ENCODE results near the gene PLEKHG7.
A peak's percentile ranks its signal among the peaks of the same experiment; 100 is the strongest.

PLEKHG7 gene

GRCh38 chr12:92707926-92708325 lies 5.1 kb downstream of the PLEKHG7 start:
- H3K4me3 ChIP-seq (ENCODE audit: low read depth, low read length), result no peak overlapping the region
- TF ChIP-seq CTCF (IDR thresholded peaks at IDR 0.05; ENCODE audit: low read depth, low read length), result no peak

- H3K4me3 ChIP-seq (ENCODE audit: low read depth, low read length), result no peak overlapping the region
- no peak for TF ChIP-seq CTCF (IDR thresholded peaks at IDR 0.05; ENCODE audit: low read depth, low read length)
Measured at GRCh38 chr12:92715625-92716024, 12.8 kb downstream of the PLEKHG7 start.

GRCh38 chr12:92717202-92717601 lies 14.4 kb downstream of the PLEKHG7 start:
- TF ChIP-seq CTCF (IDR thresholded peaks at IDR 0.05; ENCODE audit: low read depth, low read length), result 0 out of 2 replicates have a peak, but pooled peaks have one; percentile 6
- H3K4me3 ChIP-seq (ENCODE audit: low read depth, low read length), result no peak overlapping the region

- no peak overlapping the region for H3K4me3 ChIP-seq (ENCODE audit: low read depth, low read length)
- TF ChIP-seq CTCF (IDR thresholded peaks at IDR 0.05; ENCODE audit: low read depth, low read length), result no peak
Measured at GRCh38 chr12:92718483-92718990, 15.7 kb downstream of the PLEKHG7 start.

GRCh38 chr12:92719674-92720073 lies 16.9 kb downstream of the PLEKHG7 start:
- TF ChIP-seq CTCF (IDR thresholded peaks at IDR 0.05; ENCODE audit: low read depth, low read length), result no peak
- no peak overlapping the region for H3K4me3 ChIP-seq (ENCODE audit: low read depth, low read length)

GRCh38 chr12:92721130-92721529 lies 18.3 kb downstream of the PLEKHG7 start:
- no peak for TF ChIP-seq CTCF (IDR thresholded peaks at IDR 0.05; ENCODE audit: low read depth, low read length)
- no peak overlapping the region for H3K4me3 ChIP-seq (ENCODE audit: low read depth, low read length)

- no peak for TF ChIP-seq CTCF (IDR thresholded peaks at IDR 0.05; ENCODE audit: low read depth, low read length)
- H3K4me3 ChIP-seq (ENCODE audit: low read depth, low read length), result no peak overlapping the region
Measured at GRCh38 chr12:92721656-92722055, 18.9 kb downstream of the PLEKHG7 start.

Data from WI38 (cell line).